DMS53 (cell line): ENCODE measurements around the gene CLEC10A.
"Not testable (repeated sequence)": the region's sequence is repeated elsewhere in the genome, so short reads cannot be mapped to it uniquely, and the experiment has no call there.

Source experiments
- DNase-seq: peaks from one replicate; lab custom pipeline; 2025; lab: John Stamatoyannopoulos, UW

Gene CLEC10A, protein sequence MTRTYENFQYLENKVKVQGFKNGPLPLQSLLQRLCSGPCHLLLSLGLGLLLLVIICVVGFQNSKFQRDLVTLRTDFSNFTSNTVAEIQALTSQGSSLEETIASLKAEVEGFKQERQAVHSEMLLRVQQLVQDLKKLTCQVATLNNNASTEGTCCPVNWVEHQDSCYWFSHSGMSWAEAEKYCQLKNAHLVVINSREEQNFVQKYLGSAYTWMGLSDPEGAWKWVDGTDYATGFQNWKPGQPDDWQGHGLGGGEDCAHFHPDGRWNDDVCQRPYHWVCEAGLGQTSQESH

GRCh38 chr17:7079581-7080455 is at the start of gene CLEC10A:
CLEC10A (minus strand) TSS chr17:7080251; CDS start chr17:7078812, 1,439 bp downstream.
- DNase-seq: no peak

DNA sequence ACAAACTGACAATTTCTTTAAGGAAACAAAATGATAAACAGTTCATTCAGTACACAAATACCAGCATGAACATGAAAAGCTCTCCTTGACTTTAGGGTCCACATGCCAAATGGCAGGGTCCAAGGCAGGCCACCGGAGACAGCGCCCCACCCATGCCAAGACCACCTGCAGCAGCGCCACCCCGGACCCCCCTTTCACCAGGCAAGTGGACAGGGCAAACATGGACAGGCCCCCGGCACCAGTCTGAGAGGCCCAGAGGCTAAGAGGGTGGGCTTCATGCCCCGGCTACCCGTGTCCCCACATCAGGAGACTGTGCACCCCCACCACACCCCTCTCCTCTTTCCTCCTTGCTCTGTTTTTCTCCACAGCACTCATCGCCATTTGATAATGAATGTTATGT is 49.3 kb upstream of the CLEC10A start:
- no peak for DNase-seq

GRCh38 chr17:7128160-7128559 is 48.1 kb upstream of the CLEC10A start:
- no peak for DNase-seq

- not testable (repeated sequence) for DNase-seq
These were observed 47.5 kb upstream of the CLEC10A start for GRCh38 chr17:7127501-7127900.

GRCh38 chr17:7126386-7126785 is 46.3 kb upstream of the CLEC10A start:
- DNase-seq: not testable (repeated sequence)

DNA sequence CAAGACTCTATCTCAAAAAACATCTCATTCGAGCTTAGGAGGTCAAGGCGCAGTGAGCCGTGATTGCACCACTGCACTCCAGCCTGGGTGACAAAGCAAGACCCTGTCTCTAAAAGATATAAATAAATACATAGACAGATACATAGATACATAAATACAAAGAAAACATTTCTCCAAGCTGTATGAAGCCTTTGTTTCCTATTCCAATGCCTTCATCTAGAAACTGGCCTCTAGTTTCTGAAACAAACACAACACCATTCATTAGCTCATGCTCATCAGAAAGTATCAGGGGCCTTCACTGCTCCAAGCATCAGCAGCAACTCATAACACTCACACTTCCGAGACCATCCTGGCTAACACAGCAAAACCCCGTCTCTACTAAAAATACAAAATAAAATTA is 44.9 kb upstream of the CLEC10A start:
- no peak for DNase-seq

- DNase-seq: no peak
These were observed 43.8 kb upstream of the CLEC10A start for GRCh38 chr17:7123844-7124243.

GRCh38 chr17:7122381-7122780 is 42.3 kb upstream of the CLEC10A start:
- DNase-seq: no peak

DNA sequence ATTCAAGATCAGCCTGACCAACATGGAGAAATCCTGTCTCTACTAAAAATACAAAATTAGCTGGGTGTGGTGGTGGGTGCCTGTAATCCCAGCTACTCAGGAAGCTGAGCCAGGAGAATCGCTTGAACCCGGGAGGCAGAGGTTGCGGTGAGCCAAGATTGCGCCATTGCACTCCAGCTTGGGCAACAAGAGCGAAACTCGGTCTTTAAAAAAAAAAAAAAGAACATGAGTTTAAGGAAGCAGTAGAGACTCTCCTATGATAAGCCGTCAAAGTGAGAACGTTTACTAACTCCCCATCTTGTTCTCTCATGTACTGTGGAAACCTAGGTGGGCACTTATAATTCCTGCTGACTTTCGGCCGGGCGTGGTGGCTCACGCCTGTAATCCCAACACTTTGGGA is 40.6 kb upstream of the CLEC10A start:
- DNase-seq: not testable (repeated sequence)

- no peak for DNase-seq
These were observed 40.1 kb upstream of the CLEC10A start for GRCh38 chr17:7120123-7120522.

- no peak for DNase-seq
These were observed 39.3 kb upstream of the CLEC10A start for GRCh38 chr17:7119314-7119713.

DNA sequence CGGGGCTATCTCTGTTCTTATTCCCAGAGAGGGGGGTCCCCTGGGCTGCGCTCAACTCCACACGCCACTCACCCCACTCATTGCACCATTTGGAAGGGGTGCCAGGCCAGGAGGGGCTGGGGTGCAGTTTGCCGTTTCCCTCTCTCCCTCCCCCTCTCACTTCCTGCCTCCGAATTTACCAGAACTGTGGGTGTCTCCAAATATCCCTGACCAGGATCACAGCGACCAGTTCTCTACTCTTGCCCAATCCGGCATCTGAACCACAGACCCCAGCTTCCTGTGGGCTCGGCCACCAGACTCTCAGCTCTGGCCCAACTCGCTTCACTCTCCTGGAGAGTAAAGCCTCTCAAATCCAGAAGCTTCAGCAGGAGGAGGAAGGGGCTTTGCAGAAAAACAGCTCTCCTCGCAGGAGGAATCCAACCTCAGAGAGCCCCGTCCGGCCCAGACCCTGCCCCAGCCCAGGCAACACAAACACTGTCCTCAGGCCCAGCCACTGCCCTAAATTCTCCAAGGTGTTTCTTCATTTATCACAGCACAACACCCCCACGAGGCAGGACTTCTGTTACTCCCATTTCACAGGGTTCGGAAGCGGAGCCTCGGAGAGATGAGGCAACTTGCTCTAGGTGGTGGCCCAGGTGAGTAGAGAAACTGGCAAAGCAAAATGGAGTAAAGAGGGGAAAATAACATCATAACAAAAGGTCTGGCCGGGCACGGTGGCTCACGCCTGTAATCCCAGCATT is 35.0 kb upstream of the CLEC10A start:
- DNase-seq: no peak

DNA sequence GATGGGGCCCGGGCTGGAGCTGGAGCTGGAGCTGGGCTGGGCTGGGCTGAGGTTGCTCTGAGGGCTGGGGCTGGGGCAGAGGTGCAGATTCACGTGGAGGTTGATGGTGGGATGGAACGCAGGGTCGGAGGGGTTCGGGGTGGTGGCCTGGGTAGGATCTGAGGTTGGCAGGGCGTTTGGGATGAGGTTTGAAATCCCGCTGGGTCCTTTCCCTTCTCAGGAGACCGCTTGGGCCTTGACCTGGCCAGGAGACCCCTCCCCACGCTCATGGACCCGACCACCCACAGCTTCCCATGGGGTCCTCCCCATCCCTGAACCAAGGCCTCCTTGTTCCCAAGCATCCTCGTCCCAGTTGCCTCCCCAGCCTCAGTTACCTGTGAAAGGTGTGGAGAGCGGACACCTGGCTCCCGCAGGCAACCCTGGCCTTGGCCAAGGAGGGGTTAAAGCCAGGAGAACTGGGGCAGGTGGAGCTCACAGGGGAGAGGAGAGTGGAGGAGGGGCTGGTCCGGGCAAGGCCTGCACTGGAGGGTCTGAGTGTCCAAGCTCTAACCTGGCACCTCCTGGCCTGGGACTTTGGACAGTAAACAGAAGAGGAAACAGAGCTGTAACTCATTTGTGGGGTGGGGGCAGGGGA is 34.3 kb upstream of the CLEC10A start, which contains the start of gene ASGR2:
TSS of gene ASGR2 (minus strand) at position 582 of the 634 bp plus-strand sequence. CDS start 582 bp downstream, outside the sequence.
- no peak for DNase-seq

GRCh38 chr17:7113273-7114071 is 33.4 kb upstream of the CLEC10A start:
- DNase-seq: no peak

GRCh38 chr17:7112510-7113108 is 32.6 kb upstream of the CLEC10A start:
- DNase-seq: no peak

DNA sequence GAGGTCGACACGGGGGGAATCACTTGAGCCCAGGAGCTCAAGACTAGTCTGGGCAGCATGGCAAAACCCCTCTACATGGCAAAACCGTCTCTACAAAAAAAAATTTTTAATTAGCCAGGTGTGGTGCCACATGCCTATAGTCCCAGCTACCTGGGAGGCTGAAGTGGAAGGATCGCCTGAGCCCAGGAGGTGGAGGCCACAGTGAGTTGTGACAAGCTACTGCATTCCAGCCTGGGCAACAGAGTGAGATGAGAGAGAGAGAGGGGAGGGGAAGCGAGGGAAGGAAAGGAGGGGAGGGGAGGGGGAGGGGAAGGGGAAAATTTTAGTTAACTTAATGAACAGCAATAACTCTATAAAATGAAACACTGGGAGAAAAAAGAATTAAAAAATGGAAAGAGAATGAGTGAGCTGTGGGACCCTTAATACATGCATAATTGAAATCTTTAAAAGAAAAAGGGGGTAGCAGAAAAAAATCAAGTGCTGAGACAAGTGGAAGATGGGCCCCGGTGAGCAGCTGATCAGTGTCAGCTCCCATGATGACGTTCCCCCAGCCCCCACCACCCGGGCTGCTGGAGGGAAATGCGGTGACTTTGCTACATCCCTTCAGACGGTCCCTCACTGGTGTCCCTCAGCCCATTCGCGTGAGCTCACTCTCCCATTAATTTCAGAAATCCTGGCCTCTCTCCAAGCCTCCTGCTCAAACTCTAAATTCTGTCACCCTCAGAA is 31.9 kb upstream of the CLEC10A start:
- DNase-seq: peak; percentile 23

DNA sequence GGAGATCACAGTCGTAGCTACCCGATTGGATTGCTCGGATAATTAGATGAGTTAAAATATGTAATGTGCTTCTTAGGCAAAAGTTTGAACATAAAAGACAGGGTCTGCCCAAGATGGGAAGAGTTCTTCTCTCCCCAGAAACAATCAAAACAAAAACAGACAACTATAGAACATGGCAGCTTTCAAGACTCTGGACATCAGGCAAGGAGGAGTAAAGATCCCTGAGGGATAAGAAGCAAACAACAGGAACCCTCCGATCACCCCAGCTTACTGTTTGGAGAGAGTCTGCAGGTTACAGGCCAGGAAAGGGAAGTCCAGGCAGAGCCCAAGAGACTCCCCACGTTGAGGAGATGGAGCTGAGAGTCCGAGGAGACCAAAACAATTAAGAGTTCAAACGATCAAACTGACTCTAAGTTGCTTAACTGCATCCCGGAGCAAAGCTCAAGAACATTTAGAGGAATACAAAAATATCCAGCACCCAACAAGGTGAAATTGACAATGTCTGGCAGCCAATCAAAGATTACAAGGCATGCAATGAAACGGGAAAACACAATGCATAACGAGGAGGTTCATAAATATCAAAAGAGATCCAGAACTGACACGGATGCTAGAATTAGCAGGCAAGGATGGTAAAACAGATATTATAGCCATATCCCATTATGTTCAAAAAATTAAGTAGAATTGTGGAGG is 30.7 kb upstream of the CLEC10A start:
- no peak for DNase-seq

DNA sequence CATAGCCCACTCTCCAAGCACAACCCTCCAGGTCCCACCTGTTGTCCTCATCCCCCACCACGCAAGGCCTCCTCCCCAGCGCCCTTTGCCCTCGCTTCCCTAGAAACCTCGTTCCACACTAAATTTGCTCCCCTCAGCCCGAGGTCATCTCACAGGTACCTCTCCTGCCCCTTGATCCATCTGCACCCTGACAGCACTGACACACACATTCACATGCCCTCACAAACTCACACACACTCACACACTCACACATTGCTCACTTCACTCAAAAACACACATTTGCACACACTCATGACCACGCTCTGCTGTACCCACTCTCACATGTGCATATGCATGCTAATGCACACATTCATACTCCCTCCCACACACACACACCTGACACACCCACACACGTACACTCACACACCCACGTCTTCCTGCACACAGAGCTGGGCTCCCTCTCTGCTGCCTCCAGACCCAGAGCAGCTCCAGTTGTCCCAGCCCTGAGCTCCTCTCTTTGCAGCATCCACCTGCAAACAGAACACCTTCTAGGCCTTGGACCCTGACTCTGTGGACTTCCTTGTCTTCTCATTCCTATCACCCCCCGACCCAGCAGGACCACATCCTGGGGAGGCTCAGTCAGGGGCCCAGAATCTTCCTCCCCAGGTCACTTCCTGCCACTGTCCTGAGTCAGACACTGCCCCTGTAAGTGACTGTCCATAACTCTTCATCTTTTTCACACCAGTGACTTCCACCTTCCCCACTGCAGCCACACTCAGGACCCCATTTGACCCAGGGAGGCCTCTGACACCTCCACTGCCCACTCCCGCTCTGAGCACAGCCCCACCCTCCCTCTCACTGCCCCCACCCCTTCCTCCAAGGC is 29.6 kb upstream of the CLEC10A start:
- DNase-seq: no peak
